SK-N-DZ (cell line): ENCODE results near the gene ENPP5.
"Not testable (repeated sequence)": the region's sequence is repeated elsewhere in the genome, so short reads cannot be mapped to it uniquely, and the experiment has no call there.

Experiments
- DNase-seq: peaks from one replicate; pipeline ENCODE4 v3.0.0-alpha.2; 2015; ENCODE audit warnings: low spot score

Gene ENPP5

DNA sequence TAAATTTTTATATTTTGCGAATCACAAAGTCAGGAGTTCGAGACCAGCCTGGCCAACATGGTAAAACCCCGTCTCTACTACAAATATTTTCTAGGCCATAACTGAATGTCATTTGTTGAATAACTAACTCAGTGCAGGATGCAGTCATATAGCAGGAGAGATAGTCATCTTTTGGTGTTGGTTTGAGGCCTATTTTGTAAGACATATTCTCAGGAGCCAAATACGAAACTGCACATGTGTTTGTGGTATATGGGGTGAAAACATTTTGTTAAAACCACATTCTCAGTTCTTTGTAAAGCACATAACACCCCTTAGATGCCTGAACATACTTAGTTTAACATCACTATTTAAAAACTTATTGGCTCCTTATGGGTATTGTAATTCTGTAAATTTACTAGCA, 4.7 kb upstream of the ENPP5 start:
- DNase-seq: no peak

DNA sequence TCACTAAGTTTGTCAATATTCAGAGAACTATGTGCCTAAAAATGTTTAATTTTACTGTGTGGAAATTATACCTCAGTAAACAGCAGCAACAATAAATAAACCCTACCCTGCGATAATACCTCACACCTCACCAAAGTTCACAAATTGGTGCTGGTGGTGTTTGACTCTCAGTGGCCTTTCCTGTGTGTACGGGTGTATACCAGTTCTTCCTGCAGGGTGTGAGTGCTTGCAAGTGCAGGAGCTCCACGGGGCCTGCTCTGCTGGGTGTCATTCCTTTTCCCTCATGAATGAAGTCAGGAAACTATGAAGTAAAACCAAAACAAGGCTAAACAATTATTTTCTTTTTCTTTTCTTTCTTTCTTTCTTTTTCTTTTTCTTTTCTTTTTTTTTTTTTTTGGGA, 4.1 kb upstream of the ENPP5 start:
- DNase-seq: no peak

DNA sequence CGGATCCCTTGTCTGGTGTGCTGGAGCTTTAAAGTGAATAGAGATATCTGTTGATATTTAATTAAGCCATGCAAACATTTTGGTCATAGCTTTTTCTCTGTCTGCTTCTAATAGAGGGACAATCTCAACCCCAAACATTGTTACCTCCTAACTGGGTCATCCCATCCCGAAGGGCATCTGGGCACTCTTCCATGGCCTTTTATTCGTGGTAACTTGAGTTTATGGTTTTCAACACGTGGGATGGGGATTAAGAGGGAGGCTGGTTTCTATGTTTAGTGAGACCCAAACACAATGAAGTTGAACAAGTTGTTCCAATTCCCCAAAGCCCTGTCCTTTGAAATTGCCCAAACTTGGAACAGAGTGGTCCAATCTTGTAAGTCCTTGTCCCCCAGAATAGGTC, 1.4 kb upstream of the ENPP5 start:
- no peak for DNase-seq

DNA sequence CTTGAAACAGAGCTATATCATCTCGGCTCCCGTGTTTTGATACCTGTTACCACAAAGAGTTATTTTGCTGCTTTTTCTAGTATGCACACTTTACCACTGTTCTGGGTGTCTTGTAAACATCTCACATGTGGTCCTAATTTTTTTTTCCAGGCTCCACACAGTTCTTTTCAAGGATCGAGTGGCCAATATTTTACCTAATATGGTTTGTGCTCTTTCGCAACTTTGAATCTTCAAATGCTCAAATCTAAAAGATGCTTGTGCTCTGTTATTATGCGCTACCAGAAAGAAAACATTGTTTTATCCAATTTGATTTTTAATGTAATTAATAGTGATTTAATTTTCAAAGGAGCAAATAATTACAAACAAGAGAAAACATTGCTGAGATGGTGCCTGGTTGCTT, 10.7 kb downstream of the ENPP5 start:
- DNase-seq: no peak

DNA sequence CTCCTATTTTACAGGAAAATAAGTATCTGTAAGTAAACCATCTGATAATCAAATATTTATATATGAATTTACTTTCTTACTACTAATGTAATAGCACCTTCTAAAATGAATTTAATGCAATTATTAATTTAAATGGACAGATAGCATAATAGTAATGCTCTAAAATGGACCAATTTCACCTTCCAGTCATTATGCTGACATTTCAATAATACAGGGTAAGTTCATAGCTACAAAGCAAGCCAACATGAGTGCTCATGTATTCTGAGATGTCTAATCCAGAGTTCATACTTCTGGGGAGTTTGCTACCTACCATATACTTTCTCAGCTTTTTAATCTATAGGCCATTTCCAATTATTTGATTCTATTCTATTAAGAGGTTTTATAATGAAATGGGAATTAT, 11.6 kb downstream of the ENPP5 start:
- no peak for DNase-seq

DNA sequence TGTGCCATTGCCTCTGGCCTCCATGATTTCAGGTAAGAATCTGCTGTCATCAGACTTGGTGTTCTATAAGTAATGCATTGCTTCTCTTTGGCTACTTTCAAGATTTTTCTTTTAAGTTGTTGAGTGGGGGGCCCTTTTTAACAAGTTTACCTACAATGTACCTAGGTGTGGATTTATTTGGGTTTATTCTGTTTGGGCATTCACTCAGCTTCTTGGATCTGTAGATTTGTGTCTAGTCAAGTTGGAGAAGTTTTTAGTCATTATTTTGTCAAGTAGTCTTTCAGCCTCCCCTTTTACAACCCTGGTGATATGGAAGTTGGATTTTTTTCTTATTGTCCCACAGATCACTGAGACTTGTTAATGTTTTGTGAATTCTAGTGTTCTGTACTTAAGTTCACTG, 14.1 kb downstream of the ENPP5 start:
- DNase-seq: no peak

DNA sequence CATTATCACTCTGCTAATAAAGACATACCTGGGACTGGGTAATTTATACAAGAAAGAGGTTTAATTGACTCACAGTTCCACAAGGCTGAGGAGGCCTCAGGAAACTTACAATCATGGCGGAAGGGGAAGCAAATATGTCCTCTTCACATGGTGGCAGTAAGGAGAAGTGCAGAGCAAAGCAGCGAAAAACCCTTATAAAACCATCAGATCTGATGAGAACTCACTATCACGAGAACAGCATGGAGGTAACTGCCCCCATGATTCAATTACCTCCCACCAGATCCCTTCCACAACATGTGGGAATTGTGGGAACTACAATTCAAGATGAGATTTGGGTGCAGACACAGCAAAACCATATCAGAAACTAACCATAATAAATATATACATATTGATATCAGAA, 21.7 kb downstream of the ENPP5 start:
- DNase-seq: peak; percentile 52

DNA sequence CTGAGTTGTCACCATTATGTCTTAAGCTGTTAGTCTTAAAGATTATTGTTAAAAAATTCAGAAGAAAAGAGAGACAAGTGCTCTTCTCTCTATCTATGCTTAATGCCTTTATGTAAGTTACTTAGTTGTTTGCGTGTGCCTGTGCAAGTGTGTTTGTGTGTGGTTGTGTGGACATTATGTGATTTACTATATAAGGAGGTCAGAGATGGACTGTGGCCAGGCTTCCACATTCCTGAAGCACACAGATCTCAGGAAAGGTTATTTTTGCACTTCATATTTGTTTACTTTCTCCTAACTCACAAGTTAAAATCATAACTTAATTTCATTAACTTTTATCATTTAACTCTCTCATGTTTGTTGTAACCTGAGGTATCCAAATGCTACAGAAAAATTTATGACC, 26.5 kb downstream of the ENPP5 start:
- no peak for DNase-seq

DNA sequence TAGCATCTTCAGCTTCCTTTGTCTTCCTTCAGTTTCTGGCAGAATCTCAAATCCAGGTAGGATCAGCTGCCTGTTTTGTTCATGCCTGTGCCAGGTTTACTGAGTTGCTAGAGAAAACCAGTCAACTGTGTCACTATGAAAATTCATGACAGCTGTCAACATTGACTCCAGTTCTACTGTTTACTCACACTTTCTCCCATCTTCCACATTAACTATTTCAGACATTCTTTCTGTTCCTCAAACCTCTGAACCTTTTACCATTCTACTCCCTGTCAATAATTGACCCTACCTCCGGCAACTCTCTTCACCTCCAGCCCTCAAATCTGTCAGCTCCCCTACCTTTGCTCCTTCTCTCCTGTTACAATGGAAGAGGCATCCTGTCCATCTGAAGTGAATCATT, 32.5 kb downstream of the ENPP5 start:
- DNase-seq: no peak

DNA sequence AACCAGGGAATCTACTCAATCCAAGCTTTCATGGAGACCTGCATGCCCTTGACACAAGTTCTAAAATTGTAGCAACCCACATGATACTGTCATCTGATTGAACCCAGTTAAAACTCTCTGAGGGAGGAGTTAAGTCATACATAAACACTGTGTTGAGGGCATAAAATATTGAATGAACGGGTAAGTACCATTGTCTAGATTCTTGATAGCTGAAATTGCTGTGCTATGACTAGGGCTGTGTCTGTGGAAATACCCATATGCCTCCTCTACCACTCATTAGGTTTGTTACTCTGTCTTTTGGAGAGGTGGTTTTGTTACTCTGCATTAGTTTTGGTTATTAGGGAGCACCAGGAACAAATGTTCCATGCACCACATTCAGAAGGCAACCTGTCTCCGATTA, 33.4 kb downstream of the ENPP5 start:
- DNase-seq: no peak

DNA sequence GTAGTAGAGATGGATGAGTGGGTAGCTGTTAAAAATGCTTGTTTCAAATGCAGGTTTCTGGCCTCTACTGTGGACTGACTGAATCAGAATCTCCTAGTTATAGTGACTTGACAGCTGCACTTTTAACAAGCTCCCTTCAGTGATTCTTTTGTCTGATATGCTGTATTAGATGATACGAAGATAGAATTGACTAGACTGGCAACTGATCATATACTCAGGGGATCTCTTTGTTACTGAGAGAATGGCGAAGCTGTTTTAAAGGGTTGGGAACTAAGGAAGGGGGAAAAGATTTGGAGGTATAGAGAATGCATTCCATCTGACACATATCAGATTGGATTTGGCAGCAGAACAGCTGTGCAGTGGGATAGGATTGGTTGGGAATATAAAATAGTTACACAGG, 33.9 kb downstream of the ENPP5 start:
- DNase-seq: no peak

DNA sequence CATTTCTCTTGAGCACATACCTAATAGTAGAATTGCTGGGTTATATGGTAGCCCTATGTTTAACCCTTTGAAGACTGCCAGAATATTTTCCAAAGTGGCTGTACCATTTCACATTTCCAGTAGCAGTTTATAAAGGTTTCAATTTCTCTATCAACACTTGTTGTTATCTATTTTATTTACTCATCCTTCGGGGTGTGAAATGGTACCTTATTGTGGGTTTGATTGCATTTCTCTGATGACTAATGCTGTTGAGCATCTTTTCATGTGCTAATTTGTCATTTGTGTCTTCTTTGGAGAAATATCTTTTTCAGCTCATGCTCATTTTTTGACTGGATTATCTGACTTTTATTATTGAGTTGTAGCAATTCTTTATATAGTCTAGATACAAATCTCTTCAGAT, 35.6 kb downstream of the ENPP5 start:
- no peak for DNase-seq

DNA sequence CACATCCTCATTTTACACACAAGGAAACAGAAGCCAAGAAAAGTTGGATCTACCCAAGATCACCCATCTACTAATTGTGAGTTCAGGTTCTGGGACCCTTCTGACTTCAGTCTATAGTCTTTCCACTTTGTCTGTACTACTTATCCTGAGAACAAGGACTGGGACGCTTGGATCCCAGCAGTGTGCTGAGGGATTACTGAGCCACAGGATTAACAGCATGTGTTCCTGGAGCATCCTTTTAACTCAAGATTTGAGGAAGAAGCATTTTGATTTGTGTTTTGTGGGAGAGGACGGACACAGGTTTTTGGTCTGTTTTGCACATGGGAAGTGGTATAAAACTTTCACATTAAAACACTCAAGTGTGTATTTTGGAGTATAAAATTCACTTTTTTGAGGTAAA, 36.6 kb downstream of the ENPP5 start:
- DNase-seq: no peak

DNA sequence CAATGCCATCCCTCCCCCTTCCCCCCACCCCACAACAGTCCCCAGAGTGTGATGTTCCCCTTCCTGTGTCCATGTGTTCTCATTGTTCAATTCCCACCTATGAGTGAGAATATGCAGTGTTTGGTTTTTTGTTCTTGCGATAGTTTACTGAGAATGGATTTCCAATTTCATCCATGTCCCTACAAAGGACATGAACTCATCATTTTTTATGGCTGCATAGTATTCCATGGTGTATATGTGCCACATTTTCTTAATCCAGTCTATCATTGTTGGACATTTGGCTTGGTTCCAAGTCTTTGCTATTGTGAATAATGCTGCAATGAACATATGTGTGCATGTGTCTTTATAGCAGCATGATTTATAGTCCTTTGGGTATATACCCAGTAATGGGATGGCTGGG, 39.5 kb downstream of the ENPP5 start:
- not testable (repeated sequence) for DNase-seq

DNA sequence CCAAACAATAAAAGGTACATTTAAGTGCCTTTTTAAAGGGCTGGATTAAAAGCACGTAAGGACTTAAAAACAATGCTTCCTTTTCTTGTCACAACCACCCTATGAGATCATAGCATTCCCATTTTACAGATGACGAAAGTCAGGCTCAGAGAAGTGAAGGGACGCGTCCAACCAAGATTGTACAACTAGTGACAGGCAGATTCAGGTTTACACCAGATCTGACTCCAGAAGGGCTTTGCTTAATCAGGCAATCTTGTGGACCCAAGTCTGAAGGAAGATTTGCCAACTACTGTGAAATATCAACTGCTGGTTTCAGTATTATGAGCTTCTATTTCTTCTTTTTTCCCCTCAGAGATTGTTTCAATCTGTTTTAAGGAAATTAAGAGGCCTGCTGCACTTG, 40.1 kb downstream of the ENPP5 start:
- DNase-seq: no peak

DNA sequence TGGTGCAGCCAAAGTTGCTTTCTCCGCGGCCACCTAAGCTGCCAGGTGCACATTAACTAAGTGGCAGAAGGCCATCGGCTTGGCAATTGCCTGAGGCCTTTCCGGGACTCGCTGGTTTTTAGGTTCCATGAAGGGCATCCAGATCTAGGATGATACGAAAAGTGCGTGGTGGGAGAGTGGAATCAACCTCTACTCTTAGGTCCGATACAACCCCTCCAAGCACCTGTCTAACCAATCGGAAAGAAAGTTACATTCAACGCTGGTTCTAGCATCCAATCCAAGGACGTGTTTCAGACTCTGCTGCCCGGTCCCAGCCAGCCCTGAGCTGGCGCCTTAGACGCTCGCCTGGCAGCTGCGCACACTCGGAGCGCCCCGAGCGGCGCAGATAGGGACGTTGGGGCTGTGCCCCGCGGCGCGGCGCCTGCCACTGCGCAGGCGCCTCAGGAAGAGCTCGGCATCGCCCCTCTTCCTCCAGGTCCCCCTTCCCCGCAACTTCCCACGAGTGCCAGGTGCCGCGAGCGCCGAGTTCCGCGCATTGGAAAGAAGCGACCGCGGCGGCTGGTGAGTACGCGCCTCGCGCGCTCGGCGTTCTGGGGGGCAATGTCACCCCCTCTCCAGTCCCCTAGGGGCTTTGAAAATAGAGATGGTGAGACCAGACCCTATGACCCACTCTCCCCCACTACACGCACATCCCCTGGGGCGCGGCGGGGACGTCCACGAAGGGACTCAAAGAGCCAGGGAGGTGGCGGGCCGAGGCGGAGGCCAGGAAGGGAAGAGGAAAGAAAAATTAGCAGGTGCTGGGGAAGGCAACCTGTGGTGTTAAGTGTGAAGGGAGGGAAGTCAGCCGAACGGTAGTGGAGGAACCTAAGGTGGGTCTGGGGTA, 40.9 kb downstream of the ENPP5 start, which contains the start of gene ENPP4:
Gene ENPP4, plus strand, starts transcription at position 361 of the 883 bp plus-strand sequence. CDS start 9,595 bp downstream, outside the sequence.
- DNase-seq: peak; percentile 94

DNA sequence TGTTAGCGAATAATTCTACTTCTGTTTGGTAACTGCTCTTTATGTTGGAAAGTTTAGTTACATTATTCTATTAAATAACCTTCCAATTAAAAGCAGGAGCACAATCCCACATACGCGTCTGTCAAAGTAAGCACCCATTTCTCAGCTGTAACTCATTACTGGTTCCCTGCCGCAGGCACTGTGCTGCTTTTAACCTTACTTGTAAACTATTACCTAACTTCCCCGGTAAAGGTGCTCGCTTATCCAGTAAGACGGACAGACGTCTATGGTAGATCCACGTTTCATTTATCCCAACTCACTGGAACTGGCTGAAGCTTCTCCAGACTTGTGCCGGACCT, 41.5 kb downstream of the ENPP5 start:
- no peak for DNase-seq

DNA sequence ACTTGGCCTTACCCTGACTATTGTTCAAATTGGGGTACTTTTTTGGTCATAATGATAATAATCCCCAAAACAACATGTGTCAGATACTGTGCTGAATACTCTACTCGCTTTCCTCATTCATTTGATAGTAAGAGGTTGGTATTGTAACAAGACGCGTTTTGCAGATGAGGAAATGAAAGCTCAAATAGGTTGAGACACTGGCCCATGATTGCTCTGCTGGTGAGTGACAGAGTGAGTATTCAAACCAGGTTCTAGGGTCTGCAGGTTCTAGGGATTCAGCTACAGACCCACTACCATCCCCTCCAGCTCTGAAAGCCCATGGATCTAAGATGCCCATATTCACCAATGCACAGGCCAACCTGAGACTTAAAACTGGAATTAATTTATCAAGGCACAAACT, 42.3 kb downstream of the ENPP5 start:
- no peak for DNase-seq

DNA sequence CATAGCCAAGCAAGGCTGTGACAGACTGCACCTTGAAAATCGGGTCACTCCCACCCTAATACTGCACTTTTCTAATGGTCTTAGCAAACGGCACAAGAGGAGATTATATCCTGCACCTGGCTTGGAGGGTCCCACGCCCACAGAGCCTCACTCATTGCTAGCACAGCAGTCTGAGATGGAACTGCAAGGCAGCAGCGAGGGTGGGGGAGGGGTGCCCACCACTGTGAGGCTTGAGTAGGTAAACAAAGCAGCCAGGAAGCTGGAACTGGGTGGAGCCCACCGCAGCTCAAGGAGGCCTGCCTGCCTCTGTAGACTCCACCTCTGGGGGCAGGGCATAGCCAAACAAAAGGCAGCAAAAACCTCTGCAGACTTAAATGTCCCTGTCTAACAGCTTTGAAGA, 51.1 kb downstream of the ENPP5 start:
- DNase-seq: not testable (repeated sequence)

DNA sequence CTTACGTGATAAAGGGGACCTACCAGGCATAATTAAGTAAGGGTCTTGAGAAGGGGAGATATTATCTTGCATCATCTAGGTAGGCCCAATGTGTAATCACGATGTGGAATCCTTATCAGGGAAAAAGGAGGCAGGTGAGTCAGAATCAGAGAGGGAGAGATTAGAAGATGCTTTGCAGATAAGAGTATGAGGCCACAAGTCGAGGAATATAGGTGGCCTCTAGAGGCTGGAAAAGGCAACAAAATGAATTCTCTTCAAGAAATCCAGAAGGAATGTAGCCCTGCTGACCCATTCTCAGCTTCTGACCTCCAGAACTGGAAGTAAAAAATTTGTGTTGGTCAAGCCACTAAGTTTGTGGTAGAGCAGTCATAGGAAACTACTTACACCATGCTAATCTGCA, 51.9 kb downstream of the ENPP5 start:
- DNase-seq: no peak

DNA sequence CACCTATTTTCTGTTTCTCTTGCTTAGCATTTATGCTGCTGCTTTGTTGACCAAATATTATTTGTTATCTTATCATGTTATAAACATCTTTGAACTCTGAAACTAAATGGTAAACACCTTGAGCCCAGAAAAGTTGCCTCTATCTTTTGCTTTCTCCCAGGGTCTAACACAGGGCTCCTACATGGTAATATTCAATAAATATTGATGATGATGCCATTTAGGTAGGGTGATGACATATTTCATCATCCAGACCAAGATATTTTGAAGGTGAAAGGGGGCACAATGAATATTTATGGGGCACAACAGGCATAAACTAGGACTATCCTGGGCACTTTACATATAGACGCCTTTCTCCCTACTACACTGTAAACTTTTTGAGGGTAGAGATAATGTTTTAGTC, 52.6 kb downstream of the ENPP5 start:
- DNase-seq: no peak

DNA sequence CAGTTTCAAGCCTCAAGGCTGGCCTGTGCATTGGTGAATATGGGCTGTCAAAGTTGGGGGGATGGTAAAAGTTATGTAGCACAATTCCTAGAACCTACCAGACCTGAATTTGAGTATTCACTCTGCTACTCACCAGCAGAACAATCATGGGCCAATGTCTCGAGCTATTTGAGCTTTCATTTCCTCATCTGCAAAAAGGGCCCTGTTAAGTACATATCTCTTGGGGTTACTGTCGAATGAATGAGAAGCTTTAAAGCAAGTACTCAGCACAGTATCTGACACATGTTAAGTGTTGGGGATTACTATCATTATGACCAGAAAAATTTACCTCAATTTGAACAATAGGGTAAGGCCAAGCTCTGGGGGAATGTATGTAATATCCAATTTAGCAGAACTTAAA, 54.5 kb downstream of the ENPP5 start:
- no peak for DNase-seq

DNA sequence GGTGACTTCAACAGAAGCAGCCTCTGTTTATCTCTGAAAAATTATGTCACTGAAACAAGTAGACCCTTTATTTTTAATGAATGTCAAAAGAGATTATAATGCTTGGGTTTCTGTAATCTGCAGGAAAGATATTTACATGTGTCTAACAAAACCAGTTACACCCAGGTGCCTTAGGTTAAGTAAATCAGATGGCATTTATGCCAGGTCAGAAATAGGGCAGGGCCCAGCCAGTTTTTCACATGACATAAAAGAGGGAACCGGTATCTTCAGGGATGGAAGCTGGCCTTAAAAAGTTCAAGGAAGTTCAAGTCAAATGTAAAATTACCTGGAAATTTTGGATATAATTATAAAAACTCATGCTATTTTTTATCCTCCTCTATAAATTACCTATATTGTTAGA, 55.1 kb downstream of the ENPP5 start:
- DNase-seq: no peak

DNA sequence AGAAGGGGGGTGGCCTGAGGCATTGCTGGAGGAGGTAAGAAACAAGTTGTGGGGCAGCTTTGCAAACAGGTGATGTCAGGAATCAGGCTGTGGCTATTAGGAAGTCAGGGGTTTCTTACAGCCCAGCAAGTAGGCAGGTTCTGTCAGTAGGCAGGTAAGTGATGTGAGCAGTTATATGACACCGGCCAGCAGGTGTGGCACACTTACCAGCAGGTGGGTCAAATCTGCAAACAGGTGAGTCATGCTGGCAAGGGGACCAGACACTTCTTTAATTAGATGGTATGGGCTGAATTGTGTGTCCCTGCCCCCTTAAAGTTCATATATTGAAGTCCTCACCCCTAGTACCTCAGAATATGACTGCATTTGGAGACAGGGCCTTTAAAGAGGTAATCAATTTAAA, 57.4 kb downstream of the ENPP5 start:
- DNase-seq: no peak
